Activated CD4-positive, alpha-beta T cell treated with anti-CD3 and anti-CD28 coated beads, Interleukin-2, Interleukin-6, amounts not matched to agents 100 ng/mL and 50 ng/mL, durations not matched to agents 16 hours and 8 hours (primary cell): ENCODE results near the gene NLN.

ENCODE experiments used
- DNase-seq: peaks from one replicate; pipeline ENCODE4 v3.0.0-alpha.2; 2020

The NLN gene

DNA sequence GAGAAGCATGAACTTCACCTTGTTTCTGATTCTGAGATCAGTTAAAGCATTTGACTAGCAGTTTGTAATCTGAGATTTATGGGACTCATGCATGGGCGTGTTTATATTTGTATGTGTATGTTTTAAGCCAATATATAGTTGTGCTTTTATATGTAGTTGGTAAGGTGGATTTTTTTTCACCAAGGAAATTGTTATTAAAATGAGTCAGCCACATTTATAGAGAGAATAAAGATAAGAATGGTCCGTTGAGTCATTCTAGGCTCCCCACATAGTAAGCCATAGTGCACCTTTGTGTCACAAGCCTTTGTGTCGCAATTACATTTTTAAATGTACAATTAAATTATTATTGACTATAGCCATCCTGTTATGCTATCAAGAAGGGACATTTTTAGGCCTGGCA lies 89.0 kb downstream of the NLN start:
- DNase-seq = peak; percentile 8

DNA sequence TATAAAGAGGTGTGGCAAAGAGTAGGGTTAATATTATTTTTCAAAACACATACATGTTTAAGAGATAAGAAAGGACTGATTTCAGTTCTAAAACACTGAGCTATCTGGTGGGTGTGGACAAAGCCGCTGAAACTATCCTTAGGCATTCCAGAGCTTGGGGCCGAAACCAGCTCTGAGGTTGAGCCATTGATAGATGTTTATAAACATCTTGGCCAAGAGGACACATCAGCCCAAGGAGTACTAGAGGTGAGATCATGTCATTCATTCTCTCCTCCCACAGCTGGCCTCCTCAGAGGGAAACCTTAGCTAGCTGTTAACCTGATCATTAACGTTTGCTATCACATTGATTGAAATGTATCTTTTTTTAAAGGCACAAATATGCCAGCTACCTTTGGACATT lies 89.9 kb downstream of the NLN start:
- no peak for DNase-seq

DNA sequence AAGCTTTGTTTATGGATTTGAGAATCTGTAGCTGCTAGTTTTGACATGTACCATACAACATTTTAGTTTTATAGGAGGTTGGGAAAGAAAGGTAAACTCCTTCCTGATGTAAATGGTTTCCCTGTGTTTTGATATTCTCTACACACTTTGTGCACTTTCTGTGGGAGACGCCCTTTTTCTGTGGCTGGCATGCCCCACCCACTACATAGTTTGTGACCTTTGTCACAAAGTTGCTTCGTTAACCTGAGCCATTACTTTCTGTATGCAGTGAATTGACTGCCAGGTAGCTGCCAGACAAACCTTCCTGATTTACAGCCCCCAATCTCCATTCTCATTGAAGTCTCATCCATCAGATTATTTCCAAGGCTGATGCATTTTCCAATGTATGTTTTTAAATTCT lies 90.6 kb downstream of the NLN start:
- DNase-seq = no peak

DNA sequence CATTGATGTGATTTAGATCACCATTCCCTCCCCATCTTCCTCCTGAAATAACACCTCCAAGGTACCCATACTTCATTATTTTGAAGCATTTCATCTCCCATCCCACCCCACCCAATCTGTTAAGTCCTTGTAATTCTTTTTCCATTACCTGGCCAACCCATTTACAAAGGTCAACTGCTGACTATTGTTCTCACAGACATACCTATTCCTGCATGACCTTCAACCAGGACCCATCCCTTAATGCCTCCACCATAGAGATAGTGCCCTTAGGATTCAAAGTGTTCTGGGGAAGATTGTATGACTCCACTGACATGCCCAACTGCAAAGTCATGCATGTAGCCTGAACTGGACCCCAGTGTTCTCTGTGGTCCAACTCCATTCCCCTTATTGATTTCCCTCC lies 91.2 kb downstream of the NLN start:
- no peak for DNase-seq

DNA sequence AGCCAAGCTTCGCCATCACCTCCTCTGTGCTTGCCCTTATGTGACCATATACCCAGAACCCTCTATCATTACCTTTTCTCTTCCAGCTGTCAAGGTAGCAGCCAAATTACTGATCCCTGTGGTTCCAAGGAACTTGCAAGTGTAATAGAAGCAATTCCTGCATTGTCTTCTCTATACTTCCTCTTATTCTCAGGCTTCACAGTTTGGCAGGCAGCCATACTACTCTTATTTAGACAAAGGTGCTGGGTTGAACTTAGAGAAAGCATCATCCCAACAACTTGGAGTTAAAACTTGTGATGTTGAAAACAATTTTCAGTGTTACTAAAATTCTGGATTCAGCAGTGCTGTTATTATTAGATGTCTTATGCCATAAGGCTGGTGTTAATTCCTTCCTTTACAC lies 93.2 kb downstream of the NLN start:
- DNase-seq = no peak

DNA sequence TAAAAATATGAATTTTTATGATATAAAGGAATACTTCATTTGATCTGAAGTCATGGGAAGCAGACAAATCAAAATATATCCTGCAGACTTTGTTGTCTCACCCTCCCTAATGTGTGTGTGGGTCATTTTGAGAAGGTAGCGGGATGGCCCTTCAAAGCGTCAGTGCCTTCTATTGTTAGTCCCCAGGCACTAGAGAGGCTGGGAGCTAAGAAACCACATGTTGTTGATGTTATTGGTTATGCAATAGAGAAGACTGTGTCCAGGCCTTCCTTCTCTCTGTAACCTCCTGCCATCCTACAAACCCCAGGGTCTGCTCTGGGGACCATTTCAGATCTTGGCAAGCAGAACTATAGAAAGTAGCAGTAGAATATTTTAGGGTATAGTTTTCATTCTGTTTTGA lies 94.7 kb downstream of the NLN start:
- DNase-seq = no peak

DNA sequence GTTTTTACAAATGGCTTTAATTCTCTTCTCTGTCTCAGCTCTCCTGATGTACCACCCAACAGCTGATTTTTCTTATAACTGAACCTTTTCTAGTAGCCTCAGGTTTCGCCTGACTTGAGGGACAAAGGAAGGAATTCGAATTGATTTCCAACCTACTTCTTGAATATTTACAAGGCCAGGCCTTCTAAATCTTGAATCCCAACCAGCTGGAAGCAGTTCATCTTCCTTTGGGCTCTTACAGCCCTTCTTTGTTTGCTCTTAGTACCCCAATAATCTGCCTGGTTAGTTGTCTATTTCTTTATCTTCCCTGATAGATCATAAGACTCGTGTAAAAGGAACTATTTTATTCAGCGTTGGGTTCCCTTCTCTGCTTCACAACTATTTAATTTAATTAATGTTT lies 95.9 kb downstream of the NLN start:
- DNase-seq = no peak

DNA sequence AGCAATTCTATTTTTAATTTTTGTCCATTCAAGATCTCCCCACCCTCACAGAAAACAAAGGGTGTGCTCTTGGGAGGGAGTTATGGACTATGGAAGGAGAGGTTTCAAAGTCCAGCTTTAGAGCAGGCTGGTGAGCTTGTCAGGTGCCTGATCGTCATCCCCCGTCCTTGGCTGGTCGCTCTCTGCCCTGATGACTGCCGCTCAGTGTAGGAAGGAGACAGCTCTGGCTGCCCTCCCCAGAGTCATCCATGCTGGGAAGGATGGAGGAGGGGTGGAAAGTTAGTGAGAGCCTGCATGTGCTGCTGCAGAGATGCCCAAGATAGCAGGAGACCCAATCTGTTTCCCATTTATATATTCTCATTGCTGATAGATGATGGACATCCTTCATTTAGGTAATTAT lies 96.6 kb downstream of the NLN start:
- no peak for DNase-seq

DNA sequence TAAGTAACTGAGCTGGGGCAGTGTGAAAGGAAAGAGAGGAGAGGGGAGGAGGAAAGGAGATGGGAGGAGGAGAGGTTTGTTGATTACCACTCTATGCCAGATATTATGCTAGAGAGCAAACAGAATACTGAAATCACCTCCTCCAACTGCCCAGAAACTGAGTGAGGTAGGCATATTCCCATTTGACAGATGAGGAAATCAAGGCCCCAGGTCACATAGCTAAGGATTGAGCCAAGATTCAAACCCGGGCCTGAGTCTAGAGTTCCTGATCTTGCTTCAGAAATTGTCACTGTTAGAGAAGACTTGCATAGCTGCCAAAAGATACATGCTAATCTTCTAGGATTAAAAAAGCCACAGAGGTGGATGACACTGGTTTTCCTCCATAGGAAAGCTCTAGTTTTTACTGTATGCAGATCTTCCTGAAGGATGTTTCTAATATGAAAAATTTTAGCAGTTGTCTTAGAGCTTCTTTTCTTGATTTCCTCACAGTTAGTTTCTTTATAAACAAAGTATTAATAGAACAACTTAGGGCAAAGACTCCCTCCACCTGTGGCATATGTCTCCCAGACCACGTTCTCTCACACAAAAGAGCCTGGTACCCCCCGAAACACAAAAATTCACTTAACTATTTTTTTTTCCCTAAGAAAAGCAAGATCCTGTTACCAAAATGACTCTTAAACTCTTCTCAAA lies 97.4 kb downstream of the NLN start:
- no peak for DNase-seq

DNA sequence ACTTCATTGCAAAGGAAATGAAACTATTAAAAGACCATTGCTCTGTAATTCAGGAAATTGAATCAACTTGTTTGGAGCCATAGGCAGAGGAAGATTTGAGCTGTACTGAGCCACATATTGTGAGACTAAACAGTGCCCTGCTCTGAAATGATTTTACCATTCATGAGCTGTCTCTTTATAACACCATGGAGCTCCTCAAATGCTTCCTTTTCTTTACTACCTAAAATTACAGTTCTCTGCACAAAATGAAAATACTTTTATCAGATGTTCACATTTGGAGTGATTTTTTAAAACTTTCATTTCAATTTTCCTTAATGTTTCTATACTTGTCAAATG lies 97.9 kb downstream of the NLN start:
- peak; percentile 17 for DNase-seq

DNA sequence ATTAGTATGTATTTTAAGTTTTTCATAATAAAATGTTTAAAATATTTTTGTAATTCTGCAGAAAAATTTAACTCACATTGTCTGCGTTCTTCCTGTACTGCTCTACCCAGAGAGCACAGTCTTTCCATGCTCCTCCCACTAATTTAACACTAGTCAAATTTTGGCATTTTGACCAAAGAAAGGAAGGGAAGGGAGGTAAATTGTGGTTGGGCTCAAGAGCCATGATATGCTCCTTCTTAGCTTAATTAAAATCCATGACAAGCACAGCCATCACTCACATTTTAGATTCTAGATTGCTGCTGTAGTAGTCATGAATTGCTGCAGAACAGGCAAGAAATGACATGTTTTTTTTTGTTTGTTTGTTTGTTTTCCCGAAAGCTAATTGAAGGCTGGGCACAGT lies 98.4 kb downstream of the NLN start:
- no peak for DNase-seq

DNA sequence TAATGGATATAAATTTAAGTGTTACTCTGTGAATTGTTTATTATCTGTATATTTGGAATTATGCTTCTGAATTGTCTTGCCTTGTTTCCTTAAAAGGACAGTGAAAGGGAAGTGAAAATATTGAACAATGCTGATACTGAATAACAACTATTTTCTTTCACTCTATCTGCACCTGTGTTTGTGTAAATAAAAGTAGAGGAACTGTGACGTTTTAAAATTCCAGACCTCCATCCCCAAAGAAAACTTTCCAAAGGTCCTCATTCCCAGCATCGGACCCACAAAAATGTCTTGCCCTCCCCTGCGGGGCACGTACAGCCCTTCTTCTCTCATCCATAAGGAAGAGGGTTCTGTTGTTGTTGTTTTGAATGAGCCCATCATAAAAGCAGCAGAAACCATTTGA lies 100.0 kb downstream of the NLN start:
- DNase-seq = no peak

DNA sequence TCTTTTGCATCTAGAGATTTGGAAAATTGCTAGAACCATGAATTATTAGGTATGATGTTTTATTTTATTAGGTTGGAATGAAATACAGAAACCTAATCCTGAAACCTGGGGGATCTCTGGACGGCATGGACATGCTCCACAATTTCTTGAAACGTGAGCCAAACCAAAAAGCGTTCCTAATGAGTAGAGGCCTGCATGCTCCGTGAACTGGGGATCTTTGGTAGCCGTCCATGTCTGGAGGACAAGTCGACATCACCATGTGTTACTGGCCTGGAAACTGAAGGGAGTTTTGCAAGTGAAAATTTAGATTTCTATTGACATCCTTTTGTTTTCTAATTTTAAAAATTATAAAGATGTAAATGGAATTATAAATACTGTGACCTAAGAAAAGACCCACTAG lies 100.7 kb downstream of the NLN start:
- DNase-seq = no peak

DNA sequence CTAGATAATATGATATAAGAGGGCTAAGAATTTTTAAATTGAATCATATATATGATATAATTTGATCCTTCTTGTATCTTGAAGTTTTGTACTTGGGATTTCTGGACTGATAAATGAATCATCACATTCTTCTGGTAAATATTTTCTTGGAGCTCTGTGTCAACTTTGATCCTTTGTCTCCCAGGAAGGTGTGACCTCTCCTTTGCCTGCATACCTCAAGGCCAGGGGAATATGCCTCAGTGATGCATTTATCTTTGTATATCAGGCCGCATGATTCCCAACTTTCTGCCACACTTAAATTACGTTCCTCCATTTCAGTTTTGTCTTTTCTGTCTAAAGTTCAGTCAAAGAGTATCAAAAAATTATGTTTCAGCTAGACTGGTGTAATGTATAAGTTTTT lies 101.2 kb downstream of the NLN start:
- DNase-seq = no peak

DNA sequence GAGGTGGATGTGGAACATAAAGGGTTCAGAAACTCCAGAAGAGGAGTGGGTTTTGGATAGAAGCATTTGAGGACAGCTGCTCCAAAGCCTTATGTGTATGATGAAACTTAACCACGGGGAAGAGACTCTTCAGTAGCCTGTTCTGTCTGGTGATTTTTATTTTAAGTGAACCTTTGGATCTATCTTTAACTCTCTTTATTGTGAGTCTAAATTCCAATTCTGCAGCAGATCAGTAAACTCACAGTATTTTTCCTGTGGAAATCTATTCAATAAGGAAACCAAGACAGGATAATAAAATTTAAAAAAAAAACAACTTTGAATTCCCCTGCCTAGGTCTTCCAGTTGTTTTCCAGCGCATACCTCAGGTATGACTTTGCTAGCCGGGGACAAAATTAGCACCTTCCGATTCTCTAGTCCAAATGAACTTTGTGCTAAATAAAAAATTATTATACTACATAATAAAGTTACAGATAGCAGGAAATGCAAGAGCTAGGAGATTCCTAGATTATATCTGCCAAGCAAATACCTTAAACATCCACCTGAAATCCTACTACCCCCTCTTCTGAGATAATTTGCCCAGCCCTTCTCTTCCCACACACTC lies 101.9 kb downstream of the NLN start:
- no peak for DNase-seq

DNA sequence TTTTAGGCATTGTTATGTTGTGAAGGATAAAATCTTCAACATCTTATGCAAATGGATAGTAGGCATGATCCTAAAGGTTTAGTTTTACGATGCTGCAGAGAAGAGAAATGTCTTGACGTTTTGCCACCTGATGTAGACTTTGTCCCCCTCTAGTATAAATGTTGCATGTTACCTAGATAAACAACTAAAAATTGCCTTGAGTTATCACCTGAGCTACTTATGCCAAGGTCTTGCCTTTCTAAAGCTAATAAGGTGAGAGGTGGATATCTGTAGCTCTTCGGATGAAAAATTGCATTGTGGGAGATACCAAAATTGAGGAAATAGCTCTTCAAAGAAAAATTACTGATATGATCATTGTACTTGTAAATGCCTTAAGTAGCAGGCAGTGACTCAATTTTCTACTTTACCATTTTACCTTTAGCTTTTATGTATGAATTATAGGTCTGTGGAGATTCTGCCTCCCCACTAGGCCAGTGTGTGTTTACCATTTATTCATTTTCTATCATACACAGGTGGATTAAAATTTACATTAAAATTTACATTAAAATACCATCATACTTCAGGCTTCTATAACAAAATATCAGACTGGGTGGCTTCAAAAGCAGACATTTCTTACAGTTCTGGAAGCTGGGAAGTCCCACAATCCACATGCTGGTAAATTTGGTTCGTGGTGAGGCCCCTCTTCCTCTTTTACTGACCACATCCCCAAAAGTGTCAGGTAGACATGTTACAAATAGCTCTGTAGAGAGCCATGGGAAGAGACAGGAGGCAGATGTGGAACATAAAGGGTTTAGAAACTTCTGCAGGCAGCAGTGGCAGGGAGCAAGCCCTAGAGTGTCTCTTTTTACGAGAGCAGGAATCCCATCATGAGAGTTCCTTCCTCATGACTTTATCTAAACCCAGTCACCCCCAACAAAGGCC lies 103.7 kb downstream of the NLN start:
- peak; percentile 19 for DNase-seq

DNA sequence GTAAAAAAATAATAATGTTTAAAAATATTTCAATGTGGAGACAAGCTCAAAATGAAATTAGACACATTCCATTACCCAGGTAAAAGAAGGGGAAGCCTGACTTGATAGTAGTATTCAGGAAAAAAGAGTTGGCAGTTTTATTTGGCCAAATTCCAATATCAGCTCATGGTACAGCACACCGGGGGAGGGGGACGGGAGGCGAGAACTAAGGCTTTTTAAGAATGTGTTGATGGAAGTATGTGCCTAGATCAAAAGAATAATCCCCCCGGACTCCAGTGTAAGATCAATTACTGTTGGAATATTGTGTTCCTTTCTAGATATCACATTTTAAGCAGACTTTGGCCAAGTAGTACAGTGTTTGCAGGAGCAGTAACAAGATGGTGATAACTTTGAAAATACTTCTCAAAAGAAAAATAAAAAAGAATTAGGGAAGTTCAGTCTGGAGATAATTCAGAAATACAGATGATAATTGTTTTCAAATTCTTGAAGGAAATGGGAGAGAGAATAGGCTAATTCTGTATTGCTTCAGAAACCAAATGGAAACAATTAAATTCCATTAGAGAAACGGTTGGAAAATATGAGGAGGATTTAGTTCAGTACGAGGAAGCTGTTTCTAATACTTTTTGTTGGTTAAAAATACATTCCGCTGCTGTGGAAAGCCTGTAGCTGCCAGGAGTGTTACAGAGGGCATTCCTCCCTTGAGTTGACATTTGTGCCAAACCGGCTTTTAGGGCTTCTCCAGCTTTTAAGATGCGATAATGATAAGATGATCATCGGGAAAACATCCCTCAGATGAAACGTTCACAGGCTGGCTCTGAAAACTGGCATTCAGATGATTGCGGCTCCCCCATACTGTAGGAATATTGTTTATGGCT lies 106.3 kb downstream of the NLN start:
- DNase-seq = no peak

DNA sequence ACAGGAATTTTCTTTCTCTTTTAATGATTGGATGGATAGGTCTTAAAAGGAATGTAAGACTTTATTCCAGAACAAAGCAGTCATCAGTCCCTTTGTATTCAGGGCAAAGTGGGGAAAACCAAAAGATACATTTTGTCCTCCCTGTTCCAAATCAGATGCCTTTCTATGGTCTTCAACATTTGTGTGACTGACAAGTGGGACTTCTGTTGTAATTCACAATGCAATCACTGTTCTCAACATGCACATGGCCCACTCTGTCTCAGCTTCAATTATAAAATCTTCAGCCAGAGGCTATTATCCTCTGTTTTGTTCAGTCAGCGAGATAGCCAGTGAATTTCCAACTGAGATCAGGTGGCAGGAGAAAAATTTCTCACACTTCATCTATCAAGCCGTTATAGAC lies 108.9 kb downstream of the NLN start:
- no peak for DNase-seq

DNA sequence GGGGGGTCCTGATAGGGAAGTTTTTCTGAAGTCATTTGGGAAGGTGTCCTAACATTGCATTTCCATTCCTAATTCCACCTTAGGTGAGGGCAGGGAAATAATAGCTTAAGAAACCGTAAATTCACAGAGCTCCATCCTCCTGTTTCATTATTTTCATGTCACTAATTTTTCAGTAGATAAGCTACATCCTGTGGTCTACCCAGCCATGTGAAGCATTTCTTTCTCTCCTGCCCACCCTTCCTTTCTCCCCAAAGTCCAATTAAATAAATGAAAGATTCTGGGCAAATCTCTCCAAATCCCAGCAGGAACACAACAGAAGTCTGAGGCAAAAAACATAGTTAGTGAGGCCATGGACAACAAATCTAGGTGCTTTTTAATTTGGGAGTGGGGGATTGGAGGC lies 109.3 kb downstream of the NLN start:
- DNase-seq = no peak

DNA sequence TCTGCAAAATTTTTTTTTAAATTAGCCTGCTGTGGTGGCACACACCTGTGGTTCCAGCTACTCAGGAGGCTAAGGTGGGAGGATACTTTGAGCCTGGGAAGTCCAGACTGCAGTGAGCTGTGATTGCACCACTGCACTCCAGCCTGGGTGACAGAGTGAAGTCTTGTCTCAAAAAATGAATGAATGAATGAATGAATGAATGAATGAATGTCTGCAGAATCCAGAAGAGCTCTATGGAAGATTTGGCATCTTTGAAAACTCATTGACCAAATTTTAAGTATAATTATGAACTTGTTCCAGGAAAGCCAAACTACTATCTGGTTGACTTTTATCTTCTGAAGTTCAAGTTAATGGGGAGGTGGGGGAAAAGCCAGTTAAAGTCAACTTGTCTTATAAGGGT lies 110.1 kb downstream of the NLN start:
- DNase-seq = no peak

DNA sequence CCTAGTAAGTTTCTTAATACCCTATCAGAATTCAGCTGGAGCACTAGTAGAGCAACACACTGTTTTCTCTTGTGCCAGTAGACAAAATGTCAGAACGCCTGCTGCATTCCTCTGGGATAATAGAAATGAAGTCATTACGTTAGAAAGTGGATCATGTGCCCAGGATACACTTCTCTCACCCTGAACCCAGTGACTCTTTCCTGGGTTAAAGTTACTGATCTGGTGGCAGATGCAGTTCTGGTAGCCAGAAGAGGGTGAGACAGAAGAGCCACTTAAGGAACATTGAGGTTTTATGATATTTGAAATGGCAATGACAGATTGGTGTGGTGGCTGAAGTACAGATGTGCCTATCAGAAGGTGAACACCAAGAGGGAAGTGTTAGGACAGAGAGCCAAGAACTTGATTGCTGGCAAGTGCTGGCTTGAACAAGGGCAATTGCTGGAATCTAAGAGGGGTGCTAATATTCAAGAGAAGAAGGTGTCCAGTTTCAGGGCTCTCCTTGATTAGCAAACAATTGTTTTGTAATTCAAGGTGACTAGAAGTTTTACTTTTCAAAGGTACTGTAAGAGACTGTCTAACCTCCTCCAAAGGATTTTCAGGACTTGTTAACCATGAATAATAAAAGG lies 110.7 kb downstream of the NLN start:
- no peak for DNase-seq

DNA sequence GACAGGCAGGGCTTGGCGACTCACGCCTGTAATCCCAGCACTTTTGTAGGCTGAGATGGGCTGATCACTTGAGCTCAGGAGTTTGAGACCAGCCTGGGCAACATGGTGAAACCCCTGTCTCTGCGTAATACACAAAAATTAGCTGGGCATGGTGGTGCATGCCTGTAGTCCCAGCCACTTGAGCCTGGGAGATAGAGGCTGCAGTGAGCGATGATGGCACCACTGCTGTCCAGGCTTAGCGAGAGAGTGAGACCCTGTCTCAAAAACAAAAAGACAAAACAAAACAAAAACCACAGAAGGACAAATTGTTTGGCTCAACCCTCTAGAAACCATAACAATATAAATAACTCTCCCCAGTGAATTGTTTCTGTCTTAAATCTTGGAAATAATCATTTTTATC lies 111.8 kb downstream of the NLN start:
- DNase-seq = no peak

DNA sequence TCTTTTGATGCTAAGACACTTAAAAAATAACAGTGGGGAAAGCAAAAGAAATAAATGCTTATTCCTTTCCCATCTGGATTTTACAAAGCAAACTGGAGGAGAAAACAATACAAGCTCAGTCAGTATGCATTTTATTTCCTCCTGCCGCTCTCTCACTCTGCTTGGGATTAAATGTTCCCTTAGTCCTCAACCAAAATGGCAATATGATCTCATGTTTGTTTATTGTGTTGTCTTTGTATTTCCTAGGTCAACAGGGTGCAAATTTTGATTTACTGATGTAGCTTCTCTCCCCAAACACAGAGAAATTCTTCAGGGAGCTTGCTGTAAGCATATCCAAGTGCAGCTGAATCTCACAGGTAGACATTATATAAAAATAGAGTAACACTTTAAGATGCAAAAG lies 112.3 kb downstream of the NLN start:
- DNase-seq = no peak
